ENCODE results near the gene RNASE9.

The RNASE9 gene

DNA sequence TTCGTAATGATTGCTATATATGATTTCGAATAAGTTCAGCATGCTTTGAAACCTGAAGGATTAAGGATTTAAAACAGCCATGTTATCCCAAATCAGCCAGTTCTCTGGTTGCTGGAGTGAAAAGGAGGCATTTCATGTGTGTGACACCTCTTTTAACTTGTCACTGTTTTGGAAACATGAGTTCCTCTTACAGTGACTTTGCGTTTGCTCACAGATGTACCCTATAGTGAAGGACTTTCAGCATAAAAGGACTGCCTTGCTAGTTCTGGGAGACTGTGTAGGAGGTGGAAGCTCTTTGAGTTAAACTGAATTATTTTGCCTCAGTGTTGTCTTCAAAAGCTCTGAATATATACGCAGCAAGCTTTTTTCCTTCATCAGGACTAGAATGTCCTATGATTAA, 19.4 kb upstream of the RNASE9 start:
- TF ChIP-seq, protein P1, sequence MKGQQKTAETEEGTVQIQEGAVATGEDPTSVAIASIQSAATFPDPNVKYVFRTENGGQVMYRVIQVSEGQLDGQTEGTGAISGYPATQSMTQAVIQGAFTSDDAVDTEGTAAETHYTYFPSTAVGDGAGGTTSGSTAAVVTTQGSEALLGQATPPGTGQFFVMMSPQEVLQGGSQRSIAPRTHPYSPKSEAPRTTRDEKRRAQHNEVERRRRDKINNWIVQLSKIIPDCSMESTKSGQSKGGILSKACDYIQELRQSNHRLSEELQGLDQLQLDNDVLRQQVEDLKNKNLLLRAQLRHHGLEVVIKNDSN (IDR thresholded peaks at IDR 0.05), result no peak
- TF ChIP-seq YY1 (IDR thresholded peaks at IDR 0.05; ENCODE audit: low read depth) (no peak), EGR1 (IDR thresholded peaks at IDR 0.05) (no peak), CREB1 (IDR thresholded peaks at IDR 0.05; ENCODE audit: low read depth) (no peak), EP300 (IDR thresholded peaks at IDR 0.05; ENCODE audit: borderline replicate concordance) (no peak), RAD21 (IDR thresholded peaks at IDR 0.05; ENCODE audit: low read depth) (no peak), FOXM1 (IDR thresholded peaks at IDR 0.05; ENCODE audit: borderline replicate concordance, low read depth) (no peak), TAF1 (IDR thresholded peaks at IDR 0.05; ENCODE audit: low read depth) (no peak)

DNA sequence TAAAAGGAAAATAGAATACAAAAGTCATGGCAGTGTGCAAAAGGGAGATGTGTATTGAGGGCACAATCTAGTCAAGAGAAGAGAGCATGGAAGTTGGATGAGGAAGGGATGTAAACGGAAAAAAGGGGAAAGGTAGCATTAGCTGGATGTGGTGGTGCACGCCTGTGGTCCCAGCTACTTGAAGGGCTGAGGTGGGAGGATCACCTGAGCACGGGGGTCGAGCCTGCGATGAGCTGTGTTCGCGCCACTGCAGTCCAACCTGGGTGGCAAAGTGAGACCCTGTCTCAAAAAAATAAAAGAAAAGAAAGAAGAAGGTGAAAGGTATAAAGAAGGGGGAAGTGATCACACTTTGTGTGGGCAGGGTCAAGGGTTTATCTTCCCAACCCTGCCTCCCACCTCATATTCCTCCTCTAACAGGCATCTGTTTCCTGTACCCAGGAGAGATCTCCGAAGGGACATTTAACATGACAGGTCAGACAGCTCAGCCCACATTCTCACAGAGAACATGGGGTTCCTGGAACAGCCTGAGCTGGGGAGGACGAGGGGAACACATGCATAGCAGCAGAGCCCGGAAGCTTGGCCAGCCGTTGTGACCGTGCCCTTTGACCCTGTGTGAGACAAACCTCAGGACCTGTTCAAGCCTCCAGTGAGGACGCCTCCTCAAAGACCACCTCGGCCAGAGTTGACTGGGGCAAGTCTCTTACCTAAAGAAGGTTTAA, 18.1 kb upstream of the RNASE9 start:
- TF ChIP-seq CEBPB (IDR thresholded peaks at IDR 0.05) (no peak), NFIC (IDR thresholded peaks at IDR 0.05) (no peak), EGR1 (IDR thresholded peaks at IDR 0.05) (no peak), TEAD4 (IDR thresholded peaks at IDR 0.05) (no peak), TCF12 (IDR thresholded peaks at IDR 0.05; ENCODE audit: low read depth) (no peak)
- TF ChIP-seq, protein P2, sequence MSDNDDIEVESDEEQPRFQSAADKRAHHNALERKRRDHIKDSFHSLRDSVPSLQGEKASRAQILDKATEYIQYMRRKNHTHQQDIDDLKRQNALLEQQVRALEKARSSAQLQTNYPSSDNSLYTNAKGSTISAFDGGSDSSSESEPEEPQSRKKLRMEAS (IDR thresholded peaks at IDR 0.05), result no peak

DNA sequence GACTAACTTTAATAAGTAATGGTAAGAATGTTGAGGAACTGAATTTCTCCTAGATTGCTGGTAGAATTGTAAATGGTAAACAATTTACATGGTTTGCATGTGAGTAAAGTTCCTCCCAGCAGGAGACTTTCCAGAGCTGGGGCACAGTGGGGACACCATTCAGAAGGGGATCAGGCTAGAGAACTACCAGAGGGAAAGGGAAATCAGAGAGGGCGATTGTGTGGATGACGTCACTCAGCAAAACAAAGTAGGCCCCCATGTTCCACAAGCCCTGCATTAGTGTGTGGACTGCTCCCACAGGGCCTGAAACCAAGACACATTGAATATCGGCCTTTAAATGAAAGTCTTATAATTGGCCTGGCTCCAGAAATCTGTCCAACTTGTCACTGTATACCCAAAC, 17.5 kb upstream of the RNASE9 start:
- TF ChIP-seq, protein P3, sequence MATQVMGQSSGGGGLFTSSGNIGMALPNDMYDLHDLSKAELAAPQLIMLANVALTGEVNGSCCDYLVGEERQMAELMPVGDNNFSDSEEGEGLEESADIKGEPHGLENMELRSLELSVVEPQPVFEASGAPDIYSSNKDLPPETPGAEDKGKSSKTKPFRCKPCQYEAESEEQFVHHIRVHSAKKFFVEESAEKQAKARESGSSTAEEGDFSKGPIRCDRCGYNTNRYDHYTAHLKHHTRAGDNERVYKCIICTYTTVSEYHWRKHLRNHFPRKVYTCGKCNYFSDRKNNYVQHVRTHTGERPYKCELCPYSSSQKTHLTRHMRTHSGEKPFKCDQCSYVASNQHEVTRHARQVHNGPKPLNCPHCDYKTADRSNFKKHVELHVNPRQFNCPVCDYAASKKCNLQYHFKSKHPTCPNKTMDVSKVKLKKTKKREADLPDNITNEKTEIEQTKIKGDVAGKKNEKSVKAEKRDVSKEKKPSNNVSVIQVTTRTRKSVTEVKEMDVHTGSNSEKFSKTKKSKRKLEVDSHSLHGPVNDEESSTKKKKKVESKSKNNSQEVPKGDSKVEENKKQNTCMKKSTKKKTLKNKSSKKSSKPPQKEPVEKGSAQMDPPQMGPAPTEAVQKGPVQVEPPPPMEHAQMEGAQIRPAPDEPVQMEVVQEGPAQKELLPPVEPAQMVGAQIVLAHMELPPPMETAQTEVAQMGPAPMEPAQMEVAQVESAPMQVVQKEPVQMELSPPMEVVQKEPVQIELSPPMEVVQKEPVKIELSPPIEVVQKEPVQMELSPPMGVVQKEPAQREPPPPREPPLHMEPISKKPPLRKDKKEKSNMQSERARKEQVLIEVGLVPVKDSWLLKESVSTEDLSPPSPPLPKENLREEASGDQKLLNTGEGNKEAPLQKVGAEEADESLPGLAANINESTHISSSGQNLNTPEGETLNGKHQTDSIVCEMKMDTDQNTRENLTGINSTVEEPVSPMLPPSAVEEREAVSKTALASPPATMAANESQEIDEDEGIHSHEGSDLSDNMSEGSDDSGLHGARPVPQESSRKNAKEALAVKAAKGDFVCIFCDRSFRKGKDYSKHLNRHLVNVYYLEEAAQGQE (IDR thresholded peaks at IDR 0.05; ENCODE audit: low read depth), result no peak
- TF ChIP-seq FOXM1 (IDR thresholded peaks at IDR 0.05; ENCODE audit: borderline replicate concordance, low read depth), result no peak
- TF ChIP-seq CREB1 (IDR thresholded peaks at IDR 0.05; ENCODE audit: low read depth), result no peak
- no peak for TF ChIP-seq EGR1 (IDR thresholded peaks at IDR 0.05)

DNA sequence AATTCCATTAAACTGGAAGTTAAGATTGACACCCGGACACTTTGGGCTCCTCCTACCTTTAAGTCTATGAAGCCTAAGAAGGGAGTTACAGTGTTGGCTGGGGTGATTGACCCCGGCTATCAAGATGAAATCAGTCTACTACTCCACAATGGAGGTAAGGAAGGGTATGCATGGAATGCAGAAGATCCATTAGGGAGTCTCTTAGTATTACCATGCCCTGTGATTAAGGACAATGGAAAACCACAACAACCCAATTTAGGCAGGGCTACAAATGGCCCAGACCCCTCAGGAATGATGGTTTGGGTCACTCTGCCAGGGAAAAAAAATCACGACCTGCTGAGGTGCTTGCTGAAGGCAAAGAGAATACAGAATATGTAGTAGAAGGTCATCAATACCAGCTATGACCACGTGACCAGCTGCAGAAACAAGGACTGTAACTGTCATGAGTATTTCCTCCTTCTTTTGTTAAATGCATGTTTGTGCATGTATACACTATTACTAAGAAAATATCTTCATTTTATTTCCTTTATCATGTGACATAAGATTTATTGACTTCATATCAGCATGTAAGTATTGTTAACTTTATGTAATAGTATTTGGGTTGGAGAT, 11.6 kb upstream of the RNASE9 start:
- TF ChIP-seq TEAD4 (IDR thresholded peaks at IDR 0.05) (peak; percentile 89), EP300 (IDR thresholded peaks at IDR 0.05; ENCODE audit: borderline replicate concordance) (peak; percentile 37; the same call in 1 of the 2 replicates)
- TF ChIP-seq, protein P1 (IDR thresholded peaks at IDR 0.05), result peak; percentile 69

DNA sequence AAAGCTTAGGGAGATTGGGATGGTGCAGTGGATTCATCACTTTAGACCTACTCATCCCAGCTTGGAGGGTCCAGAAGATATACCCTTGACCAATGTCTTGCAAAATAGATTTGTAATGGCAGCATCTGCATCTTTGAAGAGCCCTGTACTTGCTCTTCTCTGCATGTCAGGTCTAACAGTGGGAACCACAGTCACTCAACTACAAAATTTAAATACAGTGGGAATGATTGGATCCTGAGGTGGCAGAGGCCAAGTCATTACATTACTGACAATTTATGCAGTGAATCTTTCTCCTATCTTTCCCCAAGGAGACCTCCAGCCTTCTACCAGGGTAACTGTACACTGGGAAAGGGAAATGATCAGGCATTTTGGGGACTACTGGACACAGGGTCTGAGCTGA, 8.2 kb upstream of the RNASE9 start:
- TF ChIP-seq CEBPB (IDR thresholded peaks at IDR 0.05), result no peak
- no peak for TF ChIP-seq RAD21 (IDR thresholded peaks at IDR 0.05; ENCODE audit: low read depth)
- no peak for TF ChIP-seq EP300 (IDR thresholded peaks at IDR 0.05; ENCODE audit: borderline replicate concordance)
- TF ChIP-seq, protein P2 (IDR thresholded peaks at IDR 0.05), result no peak
- TF ChIP-seq CREB1 (IDR thresholded peaks at IDR 0.05; ENCODE audit: low read depth), result no peak
- TF ChIP-seq EGR1 (IDR thresholded peaks at IDR 0.05), result no peak
- TF ChIP-seq, protein P3 (IDR thresholded peaks at IDR 0.05; ENCODE audit: low read depth), result no peak
- no peak for TF ChIP-seq YY1 (IDR thresholded peaks at IDR 0.05; ENCODE audit: low read depth)
- TF ChIP-seq, protein P1 (IDR thresholded peaks at IDR 0.05), result no peak
- no peak for TF ChIP-seq TEAD4 (IDR thresholded peaks at IDR 0.05)
- no peak for TF ChIP-seq TAF1 (IDR thresholded peaks at IDR 0.05; ENCODE audit: low read depth)
- no peak for TF ChIP-seq ZBTB7A (IDR thresholded peaks at IDR 0.05; ENCODE audit: low read depth)

DNA sequence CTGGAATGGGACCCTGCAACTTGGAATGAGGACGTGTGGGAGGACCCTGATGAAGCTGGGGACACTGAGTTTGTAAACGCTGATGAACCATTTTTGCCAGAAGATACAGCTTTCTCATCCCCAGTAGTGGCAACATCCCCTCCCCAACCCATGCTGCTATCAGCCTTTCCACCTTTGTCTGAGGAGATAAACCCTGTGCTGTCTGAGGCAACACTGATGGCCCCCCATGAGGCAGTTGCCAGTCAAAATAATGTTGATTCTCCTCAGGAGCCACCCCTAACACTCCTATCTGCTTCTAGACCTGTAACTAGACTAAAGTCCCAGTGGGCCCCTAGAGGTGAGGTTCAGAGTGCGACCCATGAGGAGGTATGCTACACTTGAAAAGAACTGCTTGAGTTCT, 7.5 kb upstream of the RNASE9 start:
- no peak for TF ChIP-seq ZBTB7A (IDR thresholded peaks at IDR 0.05; ENCODE audit: low read depth)
- no peak for TF ChIP-seq CEBPB (IDR thresholded peaks at IDR 0.05)
- no peak for TF ChIP-seq EP300 (IDR thresholded peaks at IDR 0.05; ENCODE audit: borderline replicate concordance)
- TF ChIP-seq TCF12 (IDR thresholded peaks at IDR 0.05; ENCODE audit: low read depth), result no peak
- no peak for TF ChIP-seq YY1 (IDR thresholded peaks at IDR 0.05; ENCODE audit: low read depth)
- no peak for TF ChIP-seq FOXM1 (IDR thresholded peaks at IDR 0.05; ENCODE audit: borderline replicate concordance, low read depth)
- TF ChIP-seq, protein P3 (IDR thresholded peaks at IDR 0.05; ENCODE audit: low read depth), result no peak
- no peak for TF ChIP-seq TEAD4 (IDR thresholded peaks at IDR 0.05)
- TF ChIP-seq CREB1 (IDR thresholded peaks at IDR 0.05; ENCODE audit: low read depth), result no peak
- no peak for TF ChIP-seq TAF1 (IDR thresholded peaks at IDR 0.05; ENCODE audit: low read depth)
- TF ChIP-seq EGR1 (IDR thresholded peaks at IDR 0.05), result no peak
- no peak for TF ChIP-seq NFIC (IDR thresholded peaks at IDR 0.05)
- TF ChIP-seq, protein P2 (IDR thresholded peaks at IDR 0.05), result no peak
- TF ChIP-seq, protein P1 (IDR thresholded peaks at IDR 0.05), result no peak
- no peak for TF ChIP-seq RAD21 (IDR thresholded peaks at IDR 0.05; ENCODE audit: low read depth)
